Loucy (cell line): ENCODE results near the gene LRRC63.

ENCODE experiments used
- H2AFZ ChIP-seq: fragments of 200-600 bp; sonication (generic); 2 replicates; pipeline ENCODE4 v1.6.0; 2016; ENCODE audit warnings: antibody characterized with exemption, mild to moderate bottlenecking, low read length, moderate library complexity
- H3F3A ChIP-seq: fragments of 200-600 bp; 2 replicates; pipeline ENCODE4 v1.6.0; 2016; ENCODE audit warnings: antibody characterized with exemption, low read depth, mild to moderate bottlenecking
- H3K27me3 ChIP-seq: fragments of 200-600 bp; sonication (generic); 2 replicates; pipeline ENCODE4 v1.6.1; 2014; ENCODE audit warnings: low read length, mild to moderate bottlenecking; ENCODE audit not compliant: insufficient read depth, poor library complexity, severe bottlenecking
- H3K36me3 ChIP-seq: fragments of 200-600 bp; sonication (generic); 2 replicates; pipeline ENCODE4 v1.6.1; 2016; ENCODE audit warnings: low read length; ENCODE audit not compliant: insufficient read depth
- H3K4me1 ChIP-seq: fragments of 200-600 bp; sonication (generic); 2 replicates; pipeline ENCODE4 v1.5.1; 2014; ENCODE audit warnings: low read length, mild to moderate bottlenecking; ENCODE audit not compliant: insufficient read depth, poor library complexity, severe bottlenecking
- H3K4me2 ChIP-seq: fragments of 200-600 bp; sonication (generic); 2 replicates; pipeline ENCODE4 v1.6.0; 2014; ENCODE audit warnings: antibody characterized with exemption, low read length, low read depth, mild to moderate bottlenecking; ENCODE audit not compliant: poor library complexity, severe bottlenecking
- H3K4me3 ChIP-seq: fragments of 200-600 bp; sonication (generic); 2 replicates; pipeline ENCODE4 v1.5.1; 2014; ENCODE audit warnings: low read length, mild to moderate bottlenecking, mixed read lengths; ENCODE audit not compliant: poor library complexity, severe bottlenecking
- H3K79me2 ChIP-seq: fragments of 200-600 bp; sonication (generic); 2 replicates; pipeline ENCODE4 v1.6.1; 2014; ENCODE audit warnings: low read length; ENCODE audit not compliant: insufficient read depth
- H3K9ac ChIP-seq: fragments of 200-600 bp; sonication (generic); 2 replicates; pipeline ENCODE4 v1.6.0; 2014; ENCODE audit warnings: mild to moderate bottlenecking, low read depth, low read length, moderate library complexity; ENCODE audit not compliant: poor library complexity, severe bottlenecking
- H3K9me2 ChIP-seq: fragments of 200-600 bp; sonication (generic); replicated peaks from 2 replicates; pipeline ENCODE4 v1.6.1; 2016; ENCODE audit warnings: low read depth, low read length, mixed read lengths
- H3K9me3 ChIP-seq: fragments of 200-600 bp; sonication (generic); 2 replicates; pipeline ENCODE4 v1.6.1; 2014; ENCODE audit warnings: mild to moderate bottlenecking, antibody characterized with exemption, low read length, low read depth; ENCODE audit not compliant: insufficient read depth
- H4K20me1 ChIP-seq: fragments of 200-600 bp; sonication (generic); 2 replicates; pipeline ENCODE4 v1.6.0; 2014; ENCODE audit warnings: antibody characterized with exemption, low read length, mild to moderate bottlenecking; ENCODE audit not compliant: insufficient read depth, poor library complexity, severe bottlenecking
- EZH2phosphoT487 ChIP-seq: fragments of 200-600 bp; IDR thresholded peaks from 2 replicates; pipeline ENCODE4 v1.6.1; 2018; ENCODE audit warnings: antibody characterized with exemption, mild to moderate bottlenecking, moderate library complexity, borderline replicate concordance
- TF ChIP-seq, protein P1 (sequence below): fragments of 200-600 bp; sonication (generic); conservative IDR thresholded peaks from 2 replicates; pipeline ENCODE4 v1.5.1; 2014; ENCODE audit warnings: mild to moderate bottlenecking, antibody characterized with exemption, low read length

Gene LRRC63

DNA sequence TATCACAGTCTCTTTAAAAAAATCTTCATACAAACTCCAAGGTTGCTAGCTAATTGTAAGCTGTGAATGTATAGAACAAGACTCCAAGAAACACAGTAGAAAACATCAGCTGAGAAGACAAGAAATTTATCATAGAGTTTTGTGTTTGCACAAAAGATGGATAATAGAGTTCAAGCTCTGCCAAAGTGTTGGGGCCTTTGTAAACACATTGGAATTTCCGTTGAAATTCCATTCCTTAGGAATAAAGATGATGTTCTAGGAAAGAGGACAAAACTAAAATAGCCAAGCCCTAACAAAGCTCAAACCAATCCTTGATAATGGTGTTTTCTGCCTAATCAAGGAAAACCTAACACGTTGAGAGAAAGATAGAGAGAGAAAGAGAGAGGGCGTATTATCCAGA is 20.6 kb downstream of the LRRC63 start:
- no peaks in the 10 kb centered on the region for H3K4me1 ChIP-seq
- H3K4me2 ChIP-seq: no peak overlapping the region
- no peak for TF ChIP-seq EZH2phosphoT487
- TF ChIP-seq, protein P1, sequence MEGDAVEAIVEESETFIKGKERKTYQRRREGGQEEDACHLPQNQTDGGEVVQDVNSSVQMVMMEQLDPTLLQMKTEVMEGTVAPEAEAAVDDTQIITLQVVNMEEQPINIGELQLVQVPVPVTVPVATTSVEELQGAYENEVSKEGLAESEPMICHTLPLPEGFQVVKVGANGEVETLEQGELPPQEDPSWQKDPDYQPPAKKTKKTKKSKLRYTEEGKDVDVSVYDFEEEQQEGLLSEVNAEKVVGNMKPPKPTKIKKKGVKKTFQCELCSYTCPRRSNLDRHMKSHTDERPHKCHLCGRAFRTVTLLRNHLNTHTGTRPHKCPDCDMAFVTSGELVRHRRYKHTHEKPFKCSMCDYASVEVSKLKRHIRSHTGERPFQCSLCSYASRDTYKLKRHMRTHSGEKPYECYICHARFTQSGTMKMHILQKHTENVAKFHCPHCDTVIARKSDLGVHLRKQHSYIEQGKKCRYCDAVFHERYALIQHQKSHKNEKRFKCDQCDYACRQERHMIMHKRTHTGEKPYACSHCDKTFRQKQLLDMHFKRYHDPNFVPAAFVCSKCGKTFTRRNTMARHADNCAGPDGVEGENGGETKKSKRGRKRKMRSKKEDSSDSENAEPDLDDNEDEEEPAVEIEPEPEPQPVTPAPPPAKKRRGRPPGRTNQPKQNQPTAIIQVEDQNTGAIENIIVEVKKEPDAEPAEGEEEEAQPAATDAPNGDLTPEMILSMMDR: no peak
- no peak overlapping the region for H3K9ac ChIP-seq
- H3F3A ChIP-seq: no peaks in the 10 kb centered on the region
- no peaks in the 10 kb centered on the region for H3K9me2 ChIP-seq
- no peaks in the 10 kb centered on the region for H4K20me1 ChIP-seq
- no peak overlapping the region for H2AFZ ChIP-seq
- H3K36me3 ChIP-seq: no peaks in the 10 kb centered on the region
- no peak overlapping the region for H3K4me3 ChIP-seq
- H3K27me3 ChIP-seq: no peaks in the 10 kb centered on the region
- H3K9me3 ChIP-seq: peaks cover 15% of the 10 kb centered on the region; the same call in 1 of the 2 replicates
- H3K79me2 ChIP-seq: no peaks in the 10 kb centered on the region

DNA sequence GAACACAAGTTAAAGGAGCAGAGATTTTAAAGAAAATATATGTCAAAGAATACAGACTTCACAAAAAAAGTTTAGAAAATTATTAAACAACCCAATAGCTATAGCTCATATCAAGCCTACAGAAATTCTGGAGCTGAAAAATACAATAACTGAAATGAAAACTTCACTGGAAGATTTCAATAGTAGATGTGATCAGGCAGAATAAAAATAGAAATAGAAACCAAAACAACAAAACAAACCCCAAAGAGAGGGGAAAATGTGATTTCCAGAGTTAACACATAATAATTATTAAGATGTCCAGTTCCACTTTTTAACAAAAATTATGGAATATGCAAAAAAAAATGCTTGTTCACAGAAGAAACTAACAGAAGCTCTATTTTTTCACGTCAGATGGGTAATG is 23.6 kb downstream of the LRRC63 start:
- Histone ChIP-seq H3F3A (no peaks in the 10 kb centered on the region), H3K4me2 (no peak overlapping the region), H3K4me1 (no peaks in the 10 kb centered on the region), H4K20me1 (no peaks in the 10 kb centered on the region), H3K79me2 (no peaks in the 10 kb centered on the region), H3K4me3 (no peak overlapping the region), H3K9me3 (peaks cover 15% of the 10 kb centered on the region; the same call in 1 of the 2 replicates), H2AFZ (no peak overlapping the region), H3K9me2 (no peaks in the 10 kb centered on the region), H3K27me3 (no peaks in the 10 kb centered on the region), H3K9ac (no peak overlapping the region), H3K36me3 (no peaks in the 10 kb centered on the region)
- TF ChIP-seq, protein P1: no peak
- no peak for TF ChIP-seq EZH2phosphoT487

DNA sequence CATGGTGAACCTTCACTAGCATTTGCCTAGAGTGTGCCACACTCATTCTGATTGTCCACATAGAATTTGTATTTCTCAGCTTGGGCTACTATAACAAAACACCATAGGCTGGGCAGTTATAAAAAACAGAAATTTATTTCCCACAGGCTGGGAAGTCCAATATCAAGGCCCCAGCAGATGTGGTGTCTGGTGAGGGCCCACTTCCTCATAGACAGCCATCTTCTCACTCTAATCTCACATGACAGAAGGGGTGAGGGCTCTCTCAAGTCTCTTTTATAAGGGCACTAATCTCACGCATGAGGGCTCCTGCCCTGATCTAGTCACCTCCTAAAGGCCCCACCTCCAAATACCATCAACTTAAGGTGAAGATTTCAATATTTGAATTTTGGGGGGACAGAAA is 53.6 kb downstream of the LRRC63 start:
- Histone ChIP-seq H3K4me2 (no peak overlapping the region), H2AFZ (peak overlapping the region; percentile 13), H3K79me2 (no peaks in the 10 kb centered on the region), H3K4me1 (peaks cover 5% of the 10 kb centered on the region), H3K27me3 (no peaks in the 10 kb centered on the region), H4K20me1 (no peaks in the 10 kb centered on the region), H3K9me3 (no peaks in the 10 kb centered on the region), H3K4me3 (no peak overlapping the region), H3K9ac (no peak overlapping the region), H3K9me2 (no peaks in the 10 kb centered on the region), H3K36me3 (no peaks in the 10 kb centered on the region), H3F3A (no peaks in the 10 kb centered on the region)
- TF ChIP-seq, protein P1: no peak
- no peak for TF ChIP-seq EZH2phosphoT487
